Lung (tissue), 13 donors: ENCODE data around the gene MUSTN1. TPM values are rescaled to one million over a fixed set of nuclear protein-coding genes. Genes with fewer than 3 reads are reported as not detected.

Experiments
- ATAC-seq: fragments of 200-7000 bp; cut with Tn5 transposase; one replicate; pipeline ENCODE4 v1.9.1; 2020; ENCODE audit warnings: moderate number of reproducible peaks; ENCODE audit not compliant: insufficient read depth, low FRiP score
- DNase-seq, 3 donors: peaks; one replicate each; pipeline ENCODE4 v3.0.0-alpha.2; 2013 to 2017
- H3K27ac ChIP-seq, 2 donors: one replicate each; pipeline ENCODE4 v1.5.1; 2013; ENCODE audit warnings: mild to moderate bottlenecking in 2 of 2, moderate library complexity in 2 of 2, control low read depth in 1 of 2, inconsistent platforms in 1 of 2, low read depth in 1 of 2, low read length in 1 of 2
- H3K27me3 ChIP-seq, 3 donors: one replicate each; pipeline ENCODE4 v1.5.1; 2013; ENCODE audit warnings: low read length in 2 of 3; ENCODE audit not compliant: control insufficient read depth in 3 of 3, insufficient read depth in 3 of 3
- H3K36me3 ChIP-seq, 4 donors: one replicate each; pipeline ENCODE4 v1.5.1; 2013; ENCODE audit warnings: low read length in 4 of 4, mild to moderate bottlenecking in 1 of 4, moderate library complexity in 1 of 4; ENCODE audit not compliant: control insufficient read depth in 4 of 4, insufficient read depth in 4 of 4
- H3K4me1 ChIP-seq, 5 donors: one replicate each; pipeline ENCODE4 v1.5.1; 2013; ENCODE audit warnings: low read length in 5 of 5, mild to moderate bottlenecking in 2 of 5, moderate library complexity in 1 of 5; ENCODE audit not compliant: control insufficient read depth in 5 of 5, insufficient read depth in 5 of 5
- H3K4me3 ChIP-seq: one replicate; pipeline ENCODE4 v1.5.1; 2013; ENCODE audit warnings: mild to moderate bottlenecking, control low read depth, moderate library complexity
- H3K9ac ChIP-seq, 2 donors: one replicate each; pipeline ENCODE4 v1.5.1; 2013; ENCODE audit warnings: low read length in 2 of 2, control low read depth in 1 of 2; ENCODE audit not compliant: insufficient read depth in 1 of 2
- H3K9me3 ChIP-seq, 4 donors: one replicate each; pipeline ENCODE4 v1.5.1; 2013; ENCODE audit warnings: low read length in 3 of 4, mild to moderate bottlenecking in 1 of 4, moderate library complexity in 1 of 4; ENCODE audit not compliant: control insufficient read depth in 4 of 4, insufficient read depth in 3 of 4
- CTCF ChIP-seq: IDR thresholded peaks from 2 replicates; pipeline ENCODE4 v1.5.1; 2012; ENCODE audit warnings: mild to moderate bottlenecking; ENCODE audit errors: control extremely low read depth, extremely low read depth
- WGBS, 2 donors: extraction: QIAGEN DNeasy Blood & Tissue Kit; methylation state at CpG; one replicate each; pipeline ENCODE4 v1.1.7; 2013; 5-methylcytosine and 5-hydroxymethylcytosine counted together
- polyA plus RNA-seq, 2 donors: library from polyadenylated mRNA; stranded (reverse); fragments of 200-250 nt; gene quantifications; one replicate each; pipeline ENCODE4 v1.2.1, GENCODE V29; 2013
- small RNA-seq: library from RNA; depleted of rRNA; stranded (forward); fragments of <200 nt; gene quantifications from one replicate; pipeline ENCODE3, GENCODE V24; 2014; ENCODE audit warnings: low replicate concordance
- total RNA-seq, 2 donors: library from RNA; depleted of rRNA in 1 of 2; stranded (reverse); fragments of >200 nt in 1 of 2; gene quantifications; one replicate each; pipeline ENCODE4 v1.2.1, GENCODE V29; 2014 to 2021
- donor health status: control.
- donor health status: control.
- donor health status: Bipolar disorder and iron deficiency.
- donor health status: healthy.
- donor health status: DM: yes; HTN: yes; CAD: no.

Gene MUSTN1
- total and polyA plus RNA-seq, 4 donors: 3.3 to 39.0 (median 7.8) TPM

DNA sequence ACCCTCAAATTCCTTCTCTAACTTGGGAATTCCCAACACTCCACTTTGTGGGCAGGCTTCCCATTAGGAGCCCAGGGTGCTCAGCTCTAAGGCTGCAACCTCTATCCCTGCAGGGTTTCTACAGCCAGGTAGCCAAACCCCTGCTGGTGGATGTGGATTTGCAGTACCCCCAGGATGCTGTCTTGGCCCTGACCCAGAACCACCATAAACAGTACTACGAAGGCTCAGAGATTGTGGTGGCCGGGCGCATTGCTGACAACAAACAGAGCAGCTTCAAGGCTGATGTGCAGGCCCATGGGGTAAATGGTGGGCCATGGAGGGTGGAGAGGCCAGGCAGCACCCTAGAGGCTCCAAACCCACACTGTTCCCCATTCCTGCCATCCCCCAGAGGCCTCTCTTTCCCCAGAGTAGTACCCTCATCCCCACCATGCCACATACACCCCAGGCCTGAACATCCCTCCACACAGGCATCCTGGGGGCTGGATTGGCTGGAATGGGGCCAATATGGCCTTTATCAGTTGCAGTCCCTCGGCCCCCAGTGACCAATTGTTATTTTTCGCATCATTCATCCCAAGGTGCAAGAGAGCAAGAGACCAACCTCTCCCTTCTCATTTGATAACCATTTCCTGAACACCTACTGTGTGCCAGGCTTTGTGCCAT lies 49.8 kb downstream of the MUSTN1 start:
- Histone ChIP-seq H3K27ac (no peak overlapping the region), H3K36me3 (no peaks in the 10 kb centered on the region), H3K9me3 (no peaks in the 10 kb centered on the region), H3K4me3 (no peak overlapping the region), H3K9ac (no peak overlapping the region), H3K27me3 (peaks cover 0 to 3% (median 0%) of the 10 kb centered on the region in 3 donors), H3K4me1 (no peaks in the 10 kb centered on the region)
- TF ChIP-seq CTCF: no peak
- peak in 1 of 3 donors; percentile 9 for DNase-seq
- no peak for ATAC-seq
- WGBS, 2 donors: 89% methylated on average over 5 of the region's 5 CpGs

- no peaks in the 10 kb centered on the region for H3K9me3 ChIP-seq
- ATAC-seq (no peak), DNase-seq (peak in 1 of 3 donors; percentile 7)
- no peak overlapping the region for H3K27ac ChIP-seq
- no peaks in the 10 kb centered on the region for H3K4me1 ChIP-seq
- no peak for TF ChIP-seq CTCF
- no peak overlapping the region for H3K9ac ChIP-seq
- H3K36me3 ChIP-seq: no peaks in the 10 kb centered on the region
- peaks cover 0 to 3% (median 0%) of the 10 kb centered on the region in 3 donors for H3K27me3 ChIP-seq
- 87 to 88% methylated on average over 18 of the region's 18 CpGs for WGBS, 2 donors
- no peak overlapping the region for H3K4me3 ChIP-seq
Measured at GRCh38 chr3:52784021-52784621, 50.7 kb downstream of the MUSTN1 start.

- Histone ChIP-seq H3K27me3 (peaks cover 0 to 3% (median 0%) of the 10 kb centered on the region in 3 donors), H3K9ac (no peak overlapping the region), H3K27ac (no peak overlapping the region), H3K4me3 (no peak overlapping the region), H3K9me3 (no peaks in the 10 kb centered on the region), H3K4me1 (no peaks in the 10 kb centered on the region), H3K36me3 (no peaks in the 10 kb centered on the region)
- DNase-seq (peak in 1 of 3 donors; percentile 6), ATAC-seq (no peak)
- 87 to 90% methylated on average over 3 of the region's 3 CpGs for WGBS, 2 donors
- no peak for TF ChIP-seq CTCF
Measured at GRCh38 chr3:52783211-52783555, 51.6 kb downstream of the MUSTN1 start.

Small RNA genes lying within 50 kb of the gene (small RNA-seq; reads per million reads assigned to genes)
- not detected for gene MIR8064
- not detected for gene MUSTN1

Other genes starting within 250 kb of the MUSTN1 start
- gene PBRM1, start 149.1 kb downstream of the MUSTN1 start, total RNA-seq: 10 to 100 TPM; 63.8 to 92.8 TPM
- 10 to 100 TPM in 1 of 2 donors, 1 to 10 TPM in 1; 9.8 to 17.6 TPM for gene PBRM1, start 149.1 kb downstream of the MUSTN1 start, polyA plus RNA-seq
- 10 to 100 TPM; 57.5 to 84.6 TPM for gene GNL3, start 149.0 kb downstream of the MUSTN1 start, total RNA-seq
- 10 to 100 TPM; 71.3 to 73.4 TPM for gene GNL3, start 149.0 kb downstream of the MUSTN1 start, polyA plus RNA-seq
- 10 to 100 TPM; 54.1 to 85.5 TPM for gene GLT8D1, start 129.2 kb downstream of the MUSTN1 start, total RNA-seq
- 10 to 100 TPM; 35.4 to 42.5 TPM for gene GLT8D1, start 129.2 kb downstream of the MUSTN1 start, polyA plus RNA-seq
- gene SPCS1, start 128.9 kb downstream of the MUSTN1 start, total RNA-seq: 10 to 100 TPM; 63.3 to 94.1 TPM
- gene SPCS1, start 128.9 kb downstream of the MUSTN1 start, polyA plus RNA-seq: 100 to 1,000 TPM in 1 of 2 donors, 10 to 100 TPM in 1; 97.4 to 139 TPM
- gene NEK4, start 64.1 kb downstream of the MUSTN1 start, total RNA-seq: 10 to 100 TPM; 29.4 to 39.9 TPM
- gene NEK4, start 64.1 kb downstream of the MUSTN1 start, polyA plus RNA-seq: 1 to 10 TPM; 5.8 to 8.7 TPM
- gene ITIH1, start 57.4 kb downstream of the MUSTN1 start, total RNA-seq: under 1 TPM; 0.11 to 0.34 TPM
- under 1 TPM; 0.35 to 0.50 TPM for gene ITIH1, start 57.4 kb downstream of the MUSTN1 start, polyA plus RNA-seq
- 1 to 10 TPM in 1 of 2 donors, under 1 TPM in 1; 0.54 to 2.6 TPM for gene ITIH3, start 40.2 kb downstream of the MUSTN1 start, total RNA-seq
- gene ITIH3, start 40.2 kb downstream of the MUSTN1 start, polyA plus RNA-seq: 1 to 10 TPM in 1 of 2 donors, under 1 TPM in 1; 0.76 to 3.2 TPM
- gene ITIH4, start 4.3 kb downstream of the MUSTN1 start, total RNA-seq: 10 to 100 TPM in 1 of 2 donors, 1 to 10 TPM in 1; 7.5 to 33.8 TPM
- gene ITIH4, start 4.3 kb downstream of the MUSTN1 start, polyA plus RNA-seq: 10 to 100 TPM in 1 of 2 donors, 1 to 10 TPM in 1; 4.5 to 16.5 TPM
- gene STIMATE, start 62.5 kb upstream of the MUSTN1 start, total RNA-seq: 10 to 100 TPM; 21.9 to 62.5 TPM
- gene STIMATE, start 62.5 kb upstream of the MUSTN1 start, polyA plus RNA-seq: 10 to 100 TPM; 18.6 to 19.0 TPM
- gene SFMBT1, start 211.1 kb upstream of the MUSTN1 start, total RNA-seq: 10 to 100 TPM; 15.5 to 19.2 TPM
- 1 to 10 TPM; 3.4 to 4.0 TPM for gene SFMBT1, start 211.1 kb upstream of the MUSTN1 start, polyA plus RNA-seq